Stimulated activated CD8-positive, alpha-beta memory T cell treated with anti-CD3 and anti-CD28 coated beads, Interleukin-15, amount 100 ng/mL, for 4 hours (primary cell): Measurements from ENCODE around the gene CCP110.

ENCODE experiments used
- DNase-seq, 2 donors: peaks; one replicate each; pipeline ENCODE4 v3.0.0-alpha.2; 2020; ENCODE audit warnings: low read depth in 2 of 2

Gene CCP110

GRCh38 chr16:19601083-19601976 is 77.6 kb downstream of the CCP110 start:
- DNase-seq = no peak
